Spleen (tissue), 11 donors: ENCODE data around the gene ZNF747. TPM values are rescaled to one million over a fixed set of nuclear protein-coding genes. Genes with fewer than 3 reads are reported as not detected.

ENCODE experiments used
- DNase-seq: peaks from one replicate; pipeline ENCODE4 v3.0.0-alpha.2; 2020
- H3K27ac ChIP-seq, 8 donors: fragments of 200-600 bp; sonication (generic) in 7 of 8; 1 replicate in 4 of 8; 2 replicates in 4 of 8; pipeline versions ENCODE4 v1.5.0 to v1.8.0; 2016 to 2021; ENCODE audit warnings: inconsistent platforms in 4 of 8, mild to moderate bottlenecking in 4 of 8, moderate library complexity in 1 of 8
- H3K27me3 ChIP-seq, 7 donors: fragments of 200-600 bp; sonication (generic) in 6 of 7; replicated peaks in 1 of 7; 1 replicate in 4 of 7; 2 replicates in 3 of 7; pipeline versions ENCODE4 v1.5.0 to v1.8.0; 2016 to 2021; ENCODE audit warnings: inconsistent platforms in 3 of 7, mild to moderate bottlenecking in 1 of 7
- H3K36me3 ChIP-seq, 6 donors: fragments of 200-600 bp; sonication (generic) in 5 of 6; 1 replicate in 4 of 6; 2 replicates in 2 of 6; pipeline versions ENCODE4 v1.5.0 to v1.8.0; 2016 to 2021; ENCODE audit warnings: inconsistent platforms in 2 of 6
- H3K4me1 ChIP-seq, 6 donors: fragments of 200-600 bp; sonication (generic) in 5 of 6; 1 replicate in 3 of 6; 2 replicates in 3 of 6; pipeline versions ENCODE4 v1.5.0 to v1.8.0; 2016 to 2021; ENCODE audit warnings: inconsistent platforms in 3 of 6
- H3K4me3 ChIP-seq, 8 donors: fragments of 200-600 bp; sonication (generic) in 7 of 8; 1 replicate in 4 of 8; 2 replicates in 4 of 8; pipeline versions ENCODE4 v1.5.0 to v1.8.0; 2016 to 2021; ENCODE audit warnings: inconsistent platforms in 4 of 8, mild to moderate bottlenecking in 4 of 8, moderate library complexity in 2 of 8
- H3K9me3 ChIP-seq, 8 donors: fragments of 200-600 bp; sonication (generic) in 7 of 8; 1 replicate in 4 of 8; 2 replicates in 4 of 8; pipeline versions ENCODE4 v1.5.0 to v1.8.0; 2016 to 2021; ENCODE audit warnings: inconsistent platforms in 4 of 8
- POLR2A ChIP-seq, 3 donors: fragments of 450-650 bp; IDR thresholded peaks; one replicate each; pipeline ENCODE4 v1.5.1; 2017; ENCODE audit warnings: antibody characterized with exemption in 3 of 3, mild to moderate bottlenecking in 1 of 3
- POLR2AphosphoS5 ChIP-seq, 3 donors: sonication (generic); formaldehyde crosslinking; IDR thresholded peaks; one replicate each; pipeline ENCODE4 v1.5.1; 2017; ENCODE audit warnings: antibody characterized with exemption in 3 of 3
- WGBS, 5 donors: extraction: QIAGEN DNeasy Blood & Tissue Kit in 3 of 5; methylation state at CpG; one replicate each; pipeline versions ENCODE4 v1.1.5 to v1.1.7; 2013 to 2018; 5-methylcytosine and 5-hydroxymethylcytosine counted together
- intact Hi-C: fragments of 100-400 bp; cut with DNase I; formaldehyde crosslinking; loops from one replicate; pipeline ENCODE4 v1.15.0; 2023; ENCODE audit warnings: low total_unique reads
- polyA plus RNA-seq, 3 donors: library from polyadenylated mRNA; stranded (reverse); fragments of 200-250 nt; gene quantifications; one replicate each; pipeline ENCODE4 v1.2.1, GENCODE V29; 2013
- total RNA-seq, 7 donors: library from RNA; depleted of rRNA in 3 of 7; stranded (reverse); fragments of >200 nt in 3 of 7; fragmentation: NEBNext Ultra II Directional in 4 of 7; extraction: Animal tissue kit (Norgen Biotek cat#: 25700) in 4 of 7; gene quantifications; one replicate each; pipeline versions ENCODE4 v1.1.0 to v1.2.1, GENCODE V29; 2016 to 2021
- TF ChIP-seq, protein P1 (sequence below), 11 experiments: fragments of 200-600 bp in 7 of 11; fragments of 450-650 bp in 4 of 11; sonication (generic) in 4 of 11; IDR thresholded peaks in 8 of 11; conservative IDR thresholded peaks in 3 of 11; 1 replicate in 7 of 11; 2 replicates in 4 of 11; pipeline versions ENCODE4 v1.4.0 to v1.8.0; 2016 to 2021; ENCODE audit warnings: antibody characterized with exemption in 11 of 11, inconsistent platforms in 4 of 11, mild to moderate bottlenecking in 1 of 11
- donor health status: healthy with polysubstance abuse.
- donor health status: DM: no; HTN: no; CAD: no; lungs with moderate emphysema.
- donor health status: DM: no; HTN: no; CAD: no.
- donor health status: Bipolar disorder and iron deficiency.
- donor health status: healthy.
- donor health status: DM: no; HTN: no; CAD: no.
- donor health status: DM: yes; HTN: yes; CAD: no.

Gene ZNF747
- total and polyA plus RNA-seq, 10 donors, result 5.9 to 16.1 (median 10.9) TPM

GRCh38 chr16:30555315-30556124 is 20.9 kb upstream of the ZNF747 start:
- WGBS, 5 donors, result 94 to 98% (median 97%) methylated on average over 50 to 69 of the region's 69 CpGs
- no peak overlapping the region for H3K27ac ChIP-seq
- no peaks in the 10 kb centered on the region for H3K9me3 ChIP-seq
- H3K4me1 ChIP-seq, result peaks cover 18 to 94% (median 59%) of the 10 kb centered on the region in 6 donors
- peaks cover 0 to 44% (median 23%) of the 10 kb centered on the region in 6 donors for H3K36me3 ChIP-seq
- no peaks in the 10 kb centered on the region for H3K27me3 ChIP-seq
- no peak overlapping the region for H3K4me3 ChIP-seq
- intact Hi-C loops, result no loop called here
- TF ChIP-seq POLR2A (IDR thresholded peaks at IDR 0.05) (no peak), POLR2AphosphoS5 (IDR thresholded peaks at IDR 0.05) (peak in 2 of 3 donors; percentile 13 to 34)
- TF ChIP-seq, protein P1, sequence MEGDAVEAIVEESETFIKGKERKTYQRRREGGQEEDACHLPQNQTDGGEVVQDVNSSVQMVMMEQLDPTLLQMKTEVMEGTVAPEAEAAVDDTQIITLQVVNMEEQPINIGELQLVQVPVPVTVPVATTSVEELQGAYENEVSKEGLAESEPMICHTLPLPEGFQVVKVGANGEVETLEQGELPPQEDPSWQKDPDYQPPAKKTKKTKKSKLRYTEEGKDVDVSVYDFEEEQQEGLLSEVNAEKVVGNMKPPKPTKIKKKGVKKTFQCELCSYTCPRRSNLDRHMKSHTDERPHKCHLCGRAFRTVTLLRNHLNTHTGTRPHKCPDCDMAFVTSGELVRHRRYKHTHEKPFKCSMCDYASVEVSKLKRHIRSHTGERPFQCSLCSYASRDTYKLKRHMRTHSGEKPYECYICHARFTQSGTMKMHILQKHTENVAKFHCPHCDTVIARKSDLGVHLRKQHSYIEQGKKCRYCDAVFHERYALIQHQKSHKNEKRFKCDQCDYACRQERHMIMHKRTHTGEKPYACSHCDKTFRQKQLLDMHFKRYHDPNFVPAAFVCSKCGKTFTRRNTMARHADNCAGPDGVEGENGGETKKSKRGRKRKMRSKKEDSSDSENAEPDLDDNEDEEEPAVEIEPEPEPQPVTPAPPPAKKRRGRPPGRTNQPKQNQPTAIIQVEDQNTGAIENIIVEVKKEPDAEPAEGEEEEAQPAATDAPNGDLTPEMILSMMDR (IDR thresholded peaks at IDR 0.05 in 8 of 11, conservative IDR thresholded peaks at IDR 0.05 in 3 of 11), result no peak
- DNase-seq, result peak; percentile 80

DNA sequence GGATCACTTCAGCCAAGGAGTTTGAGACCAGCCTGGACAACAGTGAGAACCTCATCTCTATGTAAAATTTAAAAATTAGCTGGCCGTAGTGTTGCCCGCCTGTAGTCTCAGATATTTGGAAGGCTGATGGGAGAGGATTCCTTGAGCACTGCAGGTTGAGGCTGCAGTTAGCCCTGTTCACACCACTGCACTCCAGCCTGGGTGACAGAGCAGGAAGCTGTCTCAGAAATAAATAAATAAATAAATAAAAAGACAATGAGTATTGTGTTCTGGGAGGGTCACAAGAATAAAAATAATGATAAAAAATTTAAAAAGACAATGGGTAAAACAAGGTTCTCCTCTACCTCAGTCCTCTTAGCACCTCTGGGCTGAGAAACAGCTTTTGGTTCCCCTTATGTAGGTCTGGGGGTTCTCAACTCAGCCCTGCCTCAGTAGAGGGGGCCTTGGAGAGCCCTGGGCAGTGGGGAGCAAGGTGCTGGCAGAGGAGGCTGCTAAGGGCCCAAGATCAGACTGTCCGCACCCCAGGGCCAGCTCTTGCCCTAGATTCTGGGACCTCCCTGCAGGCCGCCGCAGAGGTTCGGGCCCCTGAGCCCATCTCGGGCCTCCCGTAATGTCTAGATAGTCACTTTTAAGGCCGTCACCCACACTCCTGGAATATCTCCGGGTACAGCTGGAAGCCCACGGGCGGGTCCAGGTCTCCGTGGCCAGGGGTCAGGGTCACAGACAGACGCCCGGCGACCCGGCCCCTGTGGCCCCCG is 20.1 kb upstream of the ZNF747 start:
- DNase-seq, result no peak
- Histone ChIP-seq H3K27ac (no peak overlapping the region), H3K36me3 (peaks cover 0 to 44% (median 23%) of the 10 kb centered on the region in 6 donors), H3K27me3 (no peaks in the 10 kb centered on the region), H3K4me1 (peaks cover 18 to 87% (median 58%) of the 10 kb centered on the region in 6 donors), H3K9me3 (no peaks in the 10 kb centered on the region), H3K4me3 (no peak overlapping the region)
- intact Hi-C loops, result no loop called here
- TF ChIP-seq, protein P1 (IDR thresholded peaks at IDR 0.05 in 8 of 11, conservative IDR thresholded peaks at IDR 0.05 in 3 of 11), result no peak
- TF ChIP-seq POLR2A (IDR thresholded peaks at IDR 0.05), result no peak
- no peak for TF ChIP-seq POLR2AphosphoS5 (IDR thresholded peaks at IDR 0.05)
- 90 to 95% (median 94%) methylated on average over 7 to 18 of the region's 18 CpGs for WGBS, 5 donors

GRCh38 chr16:30553393-30553899 is 18.8 kb upstream of the ZNF747 start:
- intact Hi-C loops, result no loop called here
- H3K27ac ChIP-seq, result peak overlapping the region in 5 of 8 donors; percentile 8 to 65 (median 43)

More at GRCh38 chr16:30553393-30553899, 18.8 kb upstream of the ZNF747 start:
- DNase-seq, result no peak
- H3K36me3 ChIP-seq, result peaks cover 0 to 44% (median 23%) of the 10 kb centered on the region in 6 donors
- no peak overlapping the region for H3K4me3 ChIP-seq
- WGBS, 5 donors, result 63 to 86% (median 75%) methylated on average over 2 of the region's 2 CpGs
- TF ChIP-seq POLR2AphosphoS5 (IDR thresholded peaks at IDR 0.05), result no peak
- TF ChIP-seq, protein P1 (IDR thresholded peaks at IDR 0.05 in 8 of 11, conservative IDR thresholded peaks at IDR 0.05 in 3 of 11), result no peak
- no peak for TF ChIP-seq POLR2A (IDR thresholded peaks at IDR 0.05)
- H3K27me3 ChIP-seq, result no peaks in the 10 kb centered on the region
- H3K9me3 ChIP-seq, result no peaks in the 10 kb centered on the region
- H3K4me1 ChIP-seq, result peaks cover 18 to 74% (median 51%) of the 10 kb centered on the region in 6 donors
